OCI-LY3 (cell line): Measurements from ENCODE around the gene RAPGEF1.

Source experiments
- EZH2phosphoT487 ChIP-seq: fragments of 200-600 bp; shearing (Covaris generic); IDR thresholded peaks from 2 replicates; pipeline ENCODE4 v1.6.1; 2018; ENCODE audit warnings: antibody characterized with exemption, mixed run types, low read depth
- TF ChIP-seq, protein P1 (sequence below): fragments of 200-600, 300-600 bp; sonication (generic); IDR thresholded peaks from 2 replicates; pipeline ENCODE4 v1.5.1; 2014; ENCODE audit warnings: antibody characterized with exemption, low read length, low read depth

DNA sequence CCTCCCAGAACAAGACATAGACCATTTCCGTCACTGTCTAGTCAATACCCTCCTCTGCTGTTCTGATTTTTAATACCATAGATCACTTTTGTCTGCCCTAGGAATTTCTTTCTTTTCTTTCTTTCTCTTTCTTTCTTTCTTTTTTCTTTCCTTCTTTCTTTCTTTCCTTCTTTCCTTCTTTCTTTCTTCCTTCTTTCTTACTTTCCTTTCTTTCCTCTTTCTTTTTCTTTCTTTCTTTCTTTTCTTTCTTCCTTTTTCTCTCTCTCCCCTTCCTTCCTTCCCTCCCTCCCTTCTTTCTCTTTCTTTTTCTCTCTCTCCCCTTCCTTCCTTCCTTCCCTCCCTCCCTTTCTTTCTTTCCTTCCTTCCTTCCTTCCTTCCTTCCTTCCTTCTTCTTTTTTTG is 49.0 kb upstream of the RAPGEF1 start:
- TF ChIP-seq, protein P1, sequence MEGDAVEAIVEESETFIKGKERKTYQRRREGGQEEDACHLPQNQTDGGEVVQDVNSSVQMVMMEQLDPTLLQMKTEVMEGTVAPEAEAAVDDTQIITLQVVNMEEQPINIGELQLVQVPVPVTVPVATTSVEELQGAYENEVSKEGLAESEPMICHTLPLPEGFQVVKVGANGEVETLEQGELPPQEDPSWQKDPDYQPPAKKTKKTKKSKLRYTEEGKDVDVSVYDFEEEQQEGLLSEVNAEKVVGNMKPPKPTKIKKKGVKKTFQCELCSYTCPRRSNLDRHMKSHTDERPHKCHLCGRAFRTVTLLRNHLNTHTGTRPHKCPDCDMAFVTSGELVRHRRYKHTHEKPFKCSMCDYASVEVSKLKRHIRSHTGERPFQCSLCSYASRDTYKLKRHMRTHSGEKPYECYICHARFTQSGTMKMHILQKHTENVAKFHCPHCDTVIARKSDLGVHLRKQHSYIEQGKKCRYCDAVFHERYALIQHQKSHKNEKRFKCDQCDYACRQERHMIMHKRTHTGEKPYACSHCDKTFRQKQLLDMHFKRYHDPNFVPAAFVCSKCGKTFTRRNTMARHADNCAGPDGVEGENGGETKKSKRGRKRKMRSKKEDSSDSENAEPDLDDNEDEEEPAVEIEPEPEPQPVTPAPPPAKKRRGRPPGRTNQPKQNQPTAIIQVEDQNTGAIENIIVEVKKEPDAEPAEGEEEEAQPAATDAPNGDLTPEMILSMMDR: no peak
- no peak for TF ChIP-seq EZH2phosphoT487
